ENCODE measurements around the gene ATP8B1. TPM values are rescaled to one million over a fixed set of nuclear protein-coding genes. Genes with fewer than 3 reads are reported as not detected.

ATP8B1 gene
- polyA plus RNA-seq, 2 of the 4 experiments (the other 2 are of a cell fraction) = 7.1 to 23.4 TPM

DNA sequence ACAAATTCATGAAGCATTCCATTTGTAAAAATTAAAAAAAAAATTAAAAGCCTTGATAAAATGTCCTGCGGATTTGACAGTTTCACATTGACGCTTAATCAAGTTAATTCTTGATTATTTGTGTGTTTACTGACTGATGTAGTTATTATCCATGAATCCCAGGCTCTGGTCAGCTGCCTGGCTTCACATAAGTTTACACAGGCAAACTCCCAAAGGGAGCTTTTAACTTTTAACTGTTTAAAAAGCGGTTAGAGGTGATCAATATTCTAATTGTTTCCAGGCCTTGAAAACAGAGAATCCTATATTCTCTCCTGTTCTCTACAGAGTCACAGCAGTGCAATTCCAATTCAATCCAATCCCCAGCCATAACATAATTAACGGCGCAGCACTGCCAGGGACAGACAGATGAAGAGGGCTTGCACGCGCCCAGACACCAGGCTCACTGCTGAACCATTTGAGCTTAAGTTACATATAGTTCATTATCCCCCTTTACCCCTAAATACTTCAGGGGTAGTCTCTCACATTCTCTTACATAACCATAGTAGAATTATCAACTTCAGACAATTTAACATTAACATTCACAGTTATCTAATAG, 47.5 kb downstream of the ATP8B1 start:
- no peak for DNase-seq (ENCODE audit: low read depth in 1 of 2, low spot score in 1 of 2)
- ChIA-PET CTCF (no interaction called here), POLR2A (no interaction called here)
- FAIRE-seq = no peak
- no peak for TF ChIP-seq ZSCAN20 (CRISPR knock-in tag; IDR thresholded peaks at IDR 0.05)
- TF ChIP-seq, protein P1, sequence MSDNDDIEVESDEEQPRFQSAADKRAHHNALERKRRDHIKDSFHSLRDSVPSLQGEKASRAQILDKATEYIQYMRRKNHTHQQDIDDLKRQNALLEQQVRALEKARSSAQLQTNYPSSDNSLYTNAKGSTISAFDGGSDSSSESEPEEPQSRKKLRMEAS (IDR thresholded peaks at IDR 0.05) = no peak
- no peak for TF ChIP-seq FOSL2 (IDR thresholded peaks at IDR 0.05)
- TF ChIP-seq FOSL2 (CRISPR knock-in tag; IDR thresholded peaks at IDR 0.05) = no peak
- no peak for TF ChIP-seq HOXB5 (CRISPR knock-in tag; IDR thresholded peaks at IDR 0.05)
- TF ChIP-seq RARB (CRISPR knock-in tag; IDR thresholded peaks at IDR 0.05) = no peak
- no peak for TF ChIP-seq ZNF302 (CRISPR knock-in tag; IDR thresholded peaks at IDR 0.05)
- TF ChIP-seq RAD21 (conservative IDR thresholded peaks at IDR 0.05 in 1 of 2, IDR thresholded peaks at IDR 0.05 in 1 of 2) = no peak
- H3K4me2 ChIP-seq = peak overlapping the region; percentile 80
- no peak overlapping the region for H3K4me3 ChIP-seq
- H3K9me3 ChIP-seq = no peaks in the 10 kb centered on the region
- H3K4me1 ChIP-seq = peaks cover 67% of the 10 kb centered on the region
- H3K27ac ChIP-seq = peak overlapping the region; percentile 89 to 96; a peak in 5 of 6 replicates
- WGBS (ENCODE audit: missing lambda C conversion rate) = 74% methylated on average over 7 of the region's 7 CpGs
- no peak for ATAC-seq

DNA sequence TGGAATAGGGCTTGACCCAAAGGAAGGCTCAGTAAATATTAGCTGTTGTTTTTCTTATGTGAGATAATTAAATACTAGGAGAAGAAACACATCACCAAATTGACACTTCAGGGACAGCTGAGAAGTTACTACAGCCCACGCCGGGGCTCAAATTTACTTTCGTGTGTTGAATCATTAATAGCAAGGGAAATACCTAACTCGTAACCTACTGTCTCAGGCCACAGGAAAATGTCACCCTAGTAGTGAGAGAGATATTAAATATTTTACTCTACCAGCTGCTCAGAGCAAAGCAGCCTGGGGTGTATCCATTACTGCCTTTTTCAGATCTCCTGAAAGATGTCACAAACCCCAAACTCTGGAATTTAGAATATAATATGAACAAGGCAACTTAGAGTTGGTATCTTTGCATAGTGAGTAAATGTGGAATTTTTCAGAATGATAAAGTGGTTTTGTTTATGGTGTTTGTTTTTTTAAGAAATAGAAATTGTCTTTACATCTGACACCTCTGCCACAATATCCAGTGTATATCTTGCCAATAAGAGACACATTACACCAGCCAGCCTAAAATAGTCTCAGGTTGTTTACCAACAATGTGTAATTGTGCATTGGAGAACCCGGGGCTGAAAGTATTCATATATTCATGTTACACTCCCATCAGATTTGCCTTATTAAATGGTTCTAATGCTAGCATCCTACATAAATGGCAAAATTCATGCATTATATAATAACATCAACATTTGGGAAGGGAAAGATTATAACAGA, 48.4 kb downstream of the ATP8B1 start:
- Histone ChIP-seq H3K27ac (peak overlapping the region; percentile 89 to 96), H3K4me1 (peaks cover 67% of the 10 kb centered on the region), H3K4me2 (peak overlapping the region; percentile 80), H3K9me3 (no peaks in the 10 kb centered on the region), H3K4me3 (no peak overlapping the region)
- ATAC-seq (no peak), DNase-seq (ENCODE audit: low read depth in 1 of 2, low spot score in 1 of 2) (no peak), FAIRE-seq (no peak)
- WGBS (ENCODE audit: missing lambda C conversion rate) = 5% methylated on average over 5 of the region's 5 CpGs
- ChIA-PET POLR2A (no interaction called here), CTCF (no interaction called here)
- TF ChIP-seq HOXB13 (CRISPR knock-in tag; IDR thresholded peaks at IDR 0.05; ENCODE audit: low read depth) (no peak), MAFK (IDR thresholded peaks at IDR 0.05; ENCODE audit: partially characterized antibody) (no peak), BHLHE40 (IDR thresholded peaks at IDR 0.05; ENCODE audit: low read depth, low read length) (no peak), GATA3 (IDR thresholded peaks at IDR 0.05; ENCODE audit: borderline replicate concordance) (no peak)
- TF ChIP-seq, protein P2, sequence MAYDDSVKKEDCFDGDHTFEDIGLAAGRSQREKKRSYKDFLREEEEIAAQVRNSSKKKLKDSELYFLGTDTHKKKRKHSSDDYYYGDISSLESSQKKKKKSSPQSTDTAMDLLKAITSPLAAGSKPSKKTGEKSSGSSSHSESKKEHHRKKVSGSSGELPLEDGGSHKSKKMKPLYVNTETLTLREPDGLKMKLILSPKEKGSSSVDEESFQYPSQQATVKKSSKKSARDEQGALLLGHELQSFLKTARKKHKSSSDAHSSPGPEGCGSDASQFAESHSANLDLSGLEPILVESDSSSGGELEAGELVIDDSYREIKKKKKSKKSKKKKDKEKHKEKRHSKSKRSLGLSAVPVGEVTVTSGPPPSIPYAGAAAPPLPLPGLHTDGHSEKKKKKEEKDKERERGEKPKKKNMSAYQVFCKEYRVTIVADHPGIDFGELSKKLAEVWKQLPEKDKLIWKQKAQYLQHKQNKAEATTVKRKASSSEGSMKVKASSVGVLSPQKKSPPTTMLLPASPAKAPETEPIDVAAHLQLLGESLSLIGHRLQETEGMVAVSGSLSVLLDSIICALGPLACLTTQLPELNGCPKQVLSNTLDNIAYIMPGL (CRISPR knock-in tag; IDR thresholded peaks at IDR 0.05; ENCODE audit: borderline replicate concordance) = no peak

DNA sequence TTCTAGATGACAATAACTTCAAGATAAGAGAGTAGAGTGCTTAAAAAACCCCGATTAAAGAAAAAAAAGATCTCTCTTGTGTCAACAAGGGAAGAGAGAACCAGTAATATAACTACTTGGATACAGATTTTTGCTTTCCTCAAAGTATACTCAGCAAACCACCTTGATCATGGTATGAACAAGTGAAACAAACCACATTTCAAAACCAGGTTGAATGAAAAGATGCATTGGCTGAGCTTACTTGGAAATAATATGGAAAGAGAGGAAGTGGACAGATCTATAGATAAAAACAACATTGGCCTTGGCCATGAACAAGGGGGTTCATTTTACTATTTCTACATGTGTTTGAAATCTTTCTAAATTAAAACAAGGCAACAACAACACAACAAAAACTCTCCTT, 50.1 kb downstream of the ATP8B1 start:
- FAIRE-seq (no peak), ATAC-seq (no peak)

DNA sequence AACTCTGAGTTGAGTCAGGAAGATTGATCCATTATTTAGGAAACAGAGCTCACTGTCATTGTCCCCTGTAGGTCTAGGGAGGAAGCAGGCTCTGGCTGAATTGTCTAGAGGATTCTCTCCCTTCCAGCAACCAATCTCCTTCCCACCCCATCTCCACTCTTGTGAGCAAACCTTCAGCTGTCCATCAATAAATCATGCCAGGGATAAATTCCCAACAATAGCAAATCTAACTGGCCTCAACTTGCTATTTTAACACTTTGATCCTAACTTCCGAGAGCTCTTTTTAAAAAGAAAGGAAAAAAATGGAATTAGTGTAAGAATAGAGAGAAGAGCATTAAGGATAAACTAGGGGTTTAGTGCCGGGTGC, 53.5 kb downstream of the ATP8B1 start:
- H3K27ac ChIP-seq = peak overlapping the region; percentile 89 to 96
- DNase-seq (ENCODE audit: low read depth in 1 of 2, low spot score in 1 of 2) = no peak
- no peak for FAIRE-seq

More for the DNA sequence above, 50.1 kb downstream of the ATP8B1 start:
- WGBS (ENCODE audit: missing lambda C conversion rate) = 0% methylated on average over 1 of the region's 1 CpG
- Histone ChIP-seq H3K4me2 (peak overlapping the region; percentile 80), H3K4me3 (no peak overlapping the region), H3K9me3 (no peaks in the 10 kb centered on the region), H3K4me1 (peaks cover 74% of the 10 kb centered on the region), H3K27ac (peak overlapping the region; percentile 89 to 96)
- DNase-seq (ENCODE audit: low read depth in 1 of 2, low spot score in 1 of 2) = no peak
- no peak for TF ChIP-seq EP300 (IDR thresholded peaks at IDR 0.05)
- TF ChIP-seq EHF (CRISPR knock-in tag; IDR thresholded peaks at IDR 0.05) = no peak
- no peak for TF ChIP-seq RCOR1 (IDR thresholded peaks at IDR 0.05; ENCODE audit: low read depth, low read length)
- TF ChIP-seq ZSCAN20 (CRISPR knock-in tag; IDR thresholded peaks at IDR 0.05) = no peak
- CTCF ChIA-PET = interaction anchor here (1.2 kb wide), 1 partner anchor 15 kb away, joined by 3 read pairs; no protein-coding TSS in a partner anchor
- POLR2A ChIA-PET = no interaction called here

More for the DNA sequence above, 53.5 kb downstream of the ATP8B1 start:
- no peak for ATAC-seq
- ChIA-PET POLR2A (no interaction called here), CTCF (interaction anchor here (1.0 to 1.5 kb wide), 3 partner anchors 11 to 119 kb away, joined by 3 to 5 read pairs (median 4); no protein-coding TSS in a partner anchor)
- peak overlapping the region; percentile 87 for H3K4me2 ChIP-seq
- H3K4me1 ChIP-seq = peaks cover 95% of the 10 kb centered on the region
- no peaks in the 10 kb centered on the region for H3K9me3 ChIP-seq
- 88% methylated on average over 2 of the region's 2 CpGs for WGBS (ENCODE audit: missing lambda C conversion rate)
- no peak overlapping the region for H3K4me3 ChIP-seq
- TF ChIP-seq SMC3 (IDR thresholded peaks at IDR 0.05) (no peak), CHD4 (IDR thresholded peaks at IDR 0.05; ENCODE audit: borderline replicate concordance) (no peak), KDM5A (IDR thresholded peaks at IDR 0.05) (no peak), ZC3H11A (IDR thresholded peaks at IDR 0.05) (no peak), JUN (IDR thresholded peaks at IDR 0.05) (no peak), KDM1A (IDR thresholded peaks at IDR 0.05; ENCODE audit: low read depth) (no peak)
- TF ChIP-seq, protein P3, sequence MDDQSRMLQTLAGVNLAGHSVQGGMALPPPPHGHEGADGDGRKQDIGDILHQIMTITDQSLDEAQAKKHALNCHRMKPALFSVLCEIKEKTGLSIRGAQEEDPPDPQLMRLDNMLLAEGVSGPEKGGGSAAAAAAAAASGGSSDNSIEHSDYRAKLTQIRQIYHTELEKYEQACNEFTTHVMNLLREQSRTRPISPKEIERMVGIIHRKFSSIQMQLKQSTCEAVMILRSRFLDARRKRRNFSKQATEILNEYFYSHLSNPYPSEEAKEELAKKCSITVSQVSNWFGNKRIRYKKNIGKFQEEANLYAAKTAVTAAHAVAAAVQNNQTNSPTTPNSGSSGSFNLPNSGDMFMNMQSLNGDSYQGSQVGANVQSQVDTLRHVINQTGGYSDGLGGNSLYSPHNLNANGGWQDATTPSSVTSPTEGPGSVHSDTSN (IDR thresholded peaks at IDR 0.05) = no peak
- TF ChIP-seq, protein P4, sequence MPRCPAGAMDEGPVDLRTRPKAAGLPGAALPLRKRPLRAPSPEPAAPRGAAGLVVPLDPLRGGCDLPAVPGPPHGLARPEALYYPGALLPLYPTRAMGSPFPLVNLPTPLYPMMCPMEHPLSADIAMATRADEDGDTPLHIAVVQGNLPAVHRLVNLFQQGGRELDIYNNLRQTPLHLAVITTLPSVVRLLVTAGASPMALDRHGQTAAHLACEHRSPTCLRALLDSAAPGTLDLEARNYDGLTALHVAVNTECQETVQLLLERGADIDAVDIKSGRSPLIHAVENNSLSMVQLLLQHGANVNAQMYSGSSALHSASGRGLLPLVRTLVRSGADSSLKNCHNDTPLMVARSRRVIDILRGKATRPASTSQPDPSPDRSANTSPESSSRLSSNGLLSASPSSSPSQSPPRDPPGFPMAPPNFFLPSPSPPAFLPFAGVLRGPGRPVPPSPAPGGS (IDR thresholded peaks at IDR 0.05) = no peak

Measured in A549 (cell line).